HG02840 (cell line): ENCODE results near the gene GPANK1.
A peak's percentile ranks its signal among the peaks of the same experiment; 100 is the strongest.

Experiments used
- ATAC-seq: cut with Tn5 transposase; IDR thresholded peaks from one replicate; pipeline ENCODE4 v1.9.1; 2021; ENCODE audit warnings: mild to moderate bottlenecking, moderate library complexity, moderate number of reproducible peaks; ENCODE audit not compliant: unreplicated experiment, low FRiP score

GPANK1 gene

DNA sequence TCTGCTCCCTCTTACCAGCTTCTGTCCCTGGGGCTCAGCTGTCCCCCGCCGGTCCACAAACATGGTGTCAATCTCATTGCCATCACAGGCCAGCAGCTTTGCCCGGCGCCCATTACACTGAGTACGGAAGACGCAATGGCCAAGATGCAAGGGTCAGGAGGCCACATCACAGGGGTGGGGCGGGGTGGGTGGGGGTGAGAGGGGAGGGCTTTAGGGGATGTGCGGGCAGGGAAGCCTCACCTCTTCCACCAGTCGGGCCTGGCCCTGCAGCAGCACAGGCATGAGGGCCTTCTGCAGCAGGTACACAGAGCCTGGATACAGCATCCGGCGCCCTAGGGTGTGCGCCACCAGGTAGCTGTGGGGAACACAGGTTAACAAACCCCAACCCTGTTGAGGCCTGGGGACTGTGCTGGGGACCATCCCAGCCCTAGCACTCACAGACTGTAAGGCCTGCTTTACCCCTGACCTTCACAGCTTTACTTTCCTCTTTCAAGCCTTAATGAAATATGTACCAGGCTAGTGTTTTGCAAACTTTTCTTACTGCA lies 26.8 kb upstream of the GPANK1 start:
- no peak for ATAC-seq

DNA sequence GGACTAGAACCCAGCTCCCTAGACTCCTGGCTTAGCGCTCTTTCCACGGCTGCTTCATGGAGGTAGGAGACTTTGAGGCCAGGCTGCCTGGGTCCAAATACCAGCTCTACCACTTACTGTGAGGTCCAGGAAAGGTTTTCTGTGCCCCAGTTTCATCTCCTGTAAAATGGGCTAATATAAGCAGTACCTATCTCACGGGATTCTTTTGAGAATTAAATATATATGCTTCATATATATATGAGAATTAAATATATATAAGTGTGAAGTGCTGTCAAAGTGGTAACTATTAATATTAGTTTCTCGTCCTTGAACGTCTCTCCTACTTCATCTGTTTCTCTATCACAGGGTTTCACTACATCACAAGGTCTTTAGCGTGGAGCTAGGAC lies 26.3 kb upstream of the GPANK1 start:
- no peak for ATAC-seq

DNA sequence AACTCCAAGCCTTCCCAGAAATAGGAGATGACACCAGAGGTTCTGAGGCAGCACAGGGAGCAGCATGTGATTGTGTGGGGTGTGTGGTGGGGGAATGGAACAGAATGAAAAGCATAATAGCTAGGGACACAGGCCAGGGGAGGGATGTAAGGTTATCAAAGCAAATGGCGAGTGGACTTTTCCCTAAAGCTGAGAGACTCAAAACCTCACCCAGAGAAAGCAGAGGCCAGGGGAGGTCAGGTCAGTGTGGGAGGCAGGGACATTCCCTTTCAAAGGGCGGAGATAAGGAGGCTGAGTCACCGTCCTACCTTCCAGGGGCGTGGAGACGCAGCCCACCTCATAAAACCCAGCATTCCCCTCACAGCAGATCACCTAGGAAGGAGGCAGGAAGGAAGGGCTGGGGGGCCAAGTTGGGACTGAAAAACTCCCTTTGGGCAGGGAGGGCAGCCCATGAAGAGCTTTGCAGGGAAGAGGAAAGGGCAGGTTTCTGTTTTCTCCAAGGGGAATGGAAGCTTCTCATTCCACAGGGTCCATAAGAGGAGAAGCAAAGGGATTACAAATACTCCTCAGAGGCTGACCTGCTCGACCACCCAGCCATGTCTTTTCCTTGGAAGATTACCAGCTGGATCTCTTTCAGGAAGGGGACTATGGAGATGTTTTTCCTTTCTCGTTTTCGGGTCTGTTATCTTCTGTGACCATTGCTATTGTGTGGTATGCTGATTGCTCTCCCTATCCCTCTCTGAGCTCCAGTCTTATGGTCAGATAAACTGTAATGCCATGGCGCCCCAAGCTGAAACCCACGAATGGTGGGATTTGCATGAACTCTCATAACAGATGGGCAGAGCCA lies 25.7 kb upstream of the GPANK1 start:
- no peak for ATAC-seq

DNA sequence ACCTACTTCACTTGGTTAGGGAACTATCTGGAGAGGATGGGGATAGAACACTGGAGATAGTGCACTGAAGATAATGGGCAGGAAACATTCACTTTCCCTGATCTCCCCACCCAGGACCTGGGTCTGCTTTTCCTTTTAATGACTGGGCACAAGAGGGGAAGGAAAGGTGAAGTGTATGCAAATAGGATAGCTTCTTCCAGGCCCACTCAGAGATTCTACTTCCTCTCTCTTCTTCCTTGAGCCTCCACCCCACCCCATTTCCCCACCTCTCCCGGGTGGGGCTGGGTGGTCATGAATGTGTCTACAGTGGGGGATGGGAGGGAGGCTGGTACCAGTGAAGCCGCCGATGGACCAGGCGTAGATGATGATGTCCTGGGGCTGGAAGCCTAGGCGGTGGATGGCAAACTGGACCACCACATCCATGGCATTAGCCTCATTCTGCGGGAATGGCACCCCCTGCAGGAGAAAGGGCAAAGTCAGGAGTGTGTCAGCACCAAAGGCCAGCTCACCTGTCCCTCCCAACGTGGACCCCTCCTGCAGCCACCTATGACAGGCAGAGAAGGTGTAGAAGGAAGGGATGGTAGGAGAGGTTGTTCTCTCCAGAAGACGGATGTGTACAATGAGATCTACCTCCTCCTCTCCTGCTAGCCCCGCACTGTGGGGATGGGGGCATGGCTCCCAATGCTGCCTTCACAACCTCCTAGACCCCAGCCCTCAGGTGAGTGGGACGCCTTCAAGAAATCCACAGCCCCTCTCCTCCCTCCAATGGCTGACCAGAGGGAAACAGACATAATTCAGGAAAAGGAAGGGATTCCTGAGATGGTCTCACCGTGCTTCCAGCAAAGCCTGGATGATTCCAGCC lies 24.7 kb upstream of the GPANK1 start:
- no peak for ATAC-seq

DNA sequence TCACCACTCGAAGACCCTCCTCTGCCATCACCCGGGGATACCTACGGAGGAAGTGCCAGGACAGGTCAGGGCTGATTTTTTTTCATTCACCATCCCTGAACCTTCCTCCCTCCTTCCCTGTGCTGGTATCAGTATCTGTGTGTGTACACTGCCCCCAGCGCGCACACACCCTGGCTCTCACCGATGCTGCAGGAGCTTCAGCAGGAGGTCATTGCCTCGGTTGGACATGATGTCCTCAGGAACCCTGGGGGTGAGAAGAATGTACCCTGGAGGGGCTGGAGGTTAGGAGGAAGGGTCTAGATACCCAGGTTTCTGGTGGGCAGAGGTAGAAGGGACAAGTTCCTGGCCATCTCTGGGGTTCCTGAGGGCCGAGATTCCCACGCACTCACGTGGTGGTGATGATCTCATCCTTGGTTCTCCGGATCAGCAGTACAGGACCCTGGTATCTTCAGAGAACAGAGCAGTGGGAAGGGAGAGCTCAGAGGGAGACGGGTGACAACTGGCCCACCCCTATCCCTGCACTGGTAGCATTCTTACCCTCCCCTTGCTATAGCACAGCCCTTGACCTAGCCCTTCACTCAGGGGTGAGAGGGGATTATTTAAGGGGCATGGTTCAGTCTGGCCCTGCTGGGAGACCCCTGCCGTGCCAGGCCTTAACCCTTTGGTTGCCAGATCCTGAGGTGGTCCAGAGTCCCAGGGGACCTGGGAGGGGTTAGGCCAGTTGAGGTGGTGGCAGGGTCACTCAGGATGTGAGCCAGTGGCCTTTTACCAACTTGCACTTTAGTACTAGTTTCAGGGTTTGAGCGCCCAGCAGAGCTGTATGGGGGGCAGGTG lies 23.3 kb upstream of the GPANK1 start:
- ATAC-seq: no peak

DNA sequence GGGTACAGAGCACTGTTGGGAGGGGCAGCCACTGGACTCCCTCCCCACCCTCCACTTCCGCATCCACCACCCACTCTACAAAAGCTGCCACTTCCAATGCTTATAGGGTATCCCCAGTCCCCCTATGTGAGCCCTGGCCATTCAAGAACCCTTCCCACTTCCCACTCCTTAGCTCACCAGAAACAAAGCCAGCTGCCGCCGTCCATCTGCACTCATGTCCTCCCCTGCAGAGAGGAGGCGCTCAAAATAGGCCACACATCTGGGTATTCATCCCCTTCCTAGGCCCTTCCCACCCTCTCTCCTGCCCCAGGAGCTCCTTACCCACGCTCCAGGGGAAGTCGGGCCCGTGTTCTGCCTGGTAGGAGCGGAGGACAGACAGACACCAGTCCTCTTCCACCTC lies 22.5 kb upstream of the GPANK1 start:
- ATAC-seq: no peak

DNA sequence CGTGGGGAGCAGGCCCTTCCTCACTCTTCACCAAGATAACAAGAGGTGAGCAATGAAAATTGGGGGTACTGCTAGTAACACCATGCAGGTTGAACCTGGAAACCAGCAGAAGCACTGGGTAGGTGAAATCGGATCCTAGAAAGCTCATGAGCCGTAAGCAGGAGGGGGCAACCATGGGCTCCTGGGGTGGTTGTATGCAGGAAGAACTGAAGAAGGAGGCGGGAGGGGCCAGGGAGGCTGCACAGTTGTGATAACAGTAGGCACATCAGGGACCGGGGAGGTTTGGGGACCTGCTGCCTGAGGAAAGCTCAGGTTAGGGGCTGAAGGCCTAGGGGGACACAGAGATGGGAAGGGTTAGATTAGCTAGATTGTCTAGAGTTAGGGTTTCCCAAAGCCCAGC lies 21.7 kb upstream of the GPANK1 start:
- ATAC-seq: no peak

DNA sequence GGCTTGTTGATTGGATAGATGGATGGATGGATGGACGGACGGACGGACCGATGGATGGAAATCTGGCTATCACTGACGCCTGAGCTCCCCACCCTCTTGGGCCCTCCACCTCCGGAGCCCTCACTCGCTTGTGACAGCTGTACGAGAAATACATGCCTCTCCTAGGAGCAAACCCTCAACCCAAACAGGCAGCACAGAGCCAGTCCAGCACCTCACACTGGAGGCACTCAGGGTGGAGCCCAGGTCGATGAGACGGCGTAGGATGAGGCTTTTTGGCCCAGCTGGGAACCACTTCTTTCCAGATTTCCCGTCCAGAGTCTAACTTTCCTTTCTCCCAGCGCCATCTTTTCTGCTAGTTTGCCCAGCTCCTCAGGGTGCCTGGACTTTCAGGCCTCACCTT lies 18.8 kb upstream of the GPANK1 start:
- no peak for ATAC-seq

DNA sequence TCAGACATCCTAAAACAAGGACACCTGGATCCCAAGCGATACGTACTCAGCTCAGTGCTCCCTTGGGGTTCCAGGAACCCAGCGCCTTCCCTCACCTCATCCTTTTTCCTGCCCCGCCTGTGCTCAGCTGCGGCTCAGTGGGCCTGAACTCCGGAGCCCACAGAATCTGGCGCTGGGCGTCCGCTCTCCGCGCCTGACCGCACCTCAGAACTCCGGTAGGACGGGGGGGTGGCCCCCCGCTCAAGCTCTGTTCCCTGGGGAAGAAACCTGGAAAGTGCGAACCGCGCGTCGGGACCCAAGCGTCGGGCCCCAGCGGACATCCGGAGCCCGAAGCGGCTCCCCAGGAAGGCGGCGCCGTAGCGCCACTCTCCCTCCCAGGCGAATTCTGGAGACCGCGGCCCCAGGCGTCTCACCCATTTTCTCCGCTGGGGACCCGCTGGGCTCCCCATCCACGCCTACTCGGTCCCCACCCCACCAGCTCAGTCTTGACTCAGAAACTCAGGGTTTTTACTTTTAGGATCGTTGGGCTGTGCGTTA lies 16.4 kb upstream of the GPANK1 start:
- ATAC-seq: no peak

DNA sequence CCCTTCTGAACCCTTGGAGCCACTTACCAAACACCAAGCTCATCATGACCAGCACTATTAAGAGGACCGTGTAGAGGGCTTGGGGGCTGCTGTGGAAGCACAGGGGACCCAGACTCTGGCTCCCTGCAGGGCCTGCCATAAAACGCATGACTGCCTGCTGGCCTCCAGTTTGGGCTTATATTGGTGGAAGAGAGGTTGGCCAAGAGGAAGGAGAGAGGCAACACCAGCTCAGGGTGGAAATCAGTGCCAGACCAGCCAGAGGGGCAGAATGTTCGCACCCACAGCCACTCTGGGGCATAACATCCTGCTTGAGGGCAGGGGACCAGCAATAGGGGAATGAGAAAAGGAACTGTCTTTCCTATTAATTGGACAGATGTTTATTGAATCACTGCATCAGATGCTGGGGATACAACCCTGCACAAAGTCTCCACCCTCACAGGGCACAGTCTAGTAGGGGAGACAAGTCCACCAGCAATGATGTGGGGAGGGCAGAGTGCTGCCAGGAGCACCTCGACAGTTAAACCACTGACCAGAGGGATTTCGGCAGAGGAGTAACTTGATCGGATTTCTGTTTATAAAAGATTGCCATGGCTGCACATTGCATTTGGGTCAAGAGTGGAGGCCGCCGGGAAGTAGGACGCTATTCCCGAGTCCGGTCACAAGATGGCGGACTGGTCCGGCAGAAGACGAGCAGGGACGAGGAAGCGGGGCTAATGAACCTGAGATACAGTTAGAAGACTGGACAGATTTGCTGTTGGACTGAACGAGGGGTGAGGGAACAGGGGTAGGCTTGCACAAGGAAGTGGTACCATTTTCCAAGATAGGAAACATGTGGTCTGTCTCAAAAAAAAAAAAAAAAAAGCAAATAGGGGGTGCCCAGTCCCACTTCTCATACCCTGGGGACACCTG lies 15.7 kb upstream of the GPANK1 start, which contains the start of gene LY6G5C:
Gene LY6G5C (minus strand): TSS at position 842 of the 909 bp plus-strand sequence. CDS start 694 bp downstream, at position 148.
- no peak for ATAC-seq

DNA sequence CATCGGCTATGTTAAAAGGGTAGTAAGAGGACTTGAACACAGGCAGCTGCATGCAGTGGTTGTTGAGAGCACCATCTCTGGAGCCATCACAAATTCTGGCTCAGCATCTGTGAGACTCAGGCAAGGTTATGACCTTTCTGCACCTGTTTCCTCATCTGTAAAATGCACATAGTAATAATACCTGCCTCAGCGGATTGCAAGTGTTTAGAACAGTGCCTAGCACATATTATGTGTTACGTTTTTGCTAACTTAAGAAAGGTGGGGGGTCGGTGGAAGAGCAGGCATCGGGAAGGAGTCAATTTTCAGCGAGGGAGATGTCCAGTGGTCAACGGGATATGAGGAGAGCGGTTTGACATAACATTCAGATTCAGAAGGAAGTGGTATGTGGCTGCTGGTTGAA lies 13.2 kb upstream of the GPANK1 start:
- ATAC-seq: no peak

DNA sequence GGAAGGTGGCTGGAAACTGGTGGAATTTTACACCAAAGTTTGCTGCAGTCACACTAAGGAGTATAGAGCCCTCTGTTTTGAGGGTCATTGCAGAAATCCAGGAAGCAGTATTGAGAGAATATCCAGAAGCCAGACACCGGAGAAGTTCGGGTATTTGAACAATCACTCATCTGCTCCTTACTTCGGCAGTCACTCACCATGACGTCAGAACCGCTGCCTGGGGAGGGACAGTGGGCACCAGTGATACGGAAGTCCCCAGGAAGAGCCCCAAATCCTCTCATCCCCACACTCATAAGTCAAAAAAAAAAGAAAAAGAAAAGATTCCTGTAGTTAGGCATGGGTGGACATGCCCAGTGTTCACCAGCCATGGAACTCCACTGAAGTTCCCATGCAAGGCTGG lies 12.1 kb upstream of the GPANK1 start:
- no peak for ATAC-seq

DNA sequence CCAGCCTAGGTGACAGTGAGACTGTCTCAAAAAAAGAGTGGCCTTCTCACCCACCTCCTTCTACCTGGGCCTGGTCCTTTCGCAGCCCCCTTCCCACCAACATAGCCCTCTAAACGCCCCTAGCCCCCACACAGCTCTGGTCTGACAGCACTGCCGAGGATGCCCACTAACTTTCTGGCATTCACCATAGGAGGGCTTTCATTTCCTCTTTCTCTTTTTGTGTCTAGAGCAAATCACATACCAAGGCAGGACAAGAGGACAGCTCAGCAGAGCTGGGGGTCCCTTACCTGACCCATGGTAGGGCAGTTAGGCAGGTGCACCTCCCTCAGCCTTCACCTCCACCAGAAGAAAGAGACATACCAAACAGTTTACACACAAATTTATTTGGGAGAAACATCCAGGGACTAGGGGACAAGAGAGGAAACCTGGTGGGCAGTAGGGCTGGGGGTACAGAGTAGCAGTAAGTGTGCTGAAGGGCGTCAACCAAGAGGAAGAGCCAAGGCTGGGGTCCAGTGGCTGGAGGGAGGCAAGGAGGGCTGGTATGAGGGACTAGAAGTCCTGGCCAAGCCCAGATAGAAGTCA lies 11.6 kb upstream of the GPANK1 start:
- no peak for ATAC-seq

DNA sequence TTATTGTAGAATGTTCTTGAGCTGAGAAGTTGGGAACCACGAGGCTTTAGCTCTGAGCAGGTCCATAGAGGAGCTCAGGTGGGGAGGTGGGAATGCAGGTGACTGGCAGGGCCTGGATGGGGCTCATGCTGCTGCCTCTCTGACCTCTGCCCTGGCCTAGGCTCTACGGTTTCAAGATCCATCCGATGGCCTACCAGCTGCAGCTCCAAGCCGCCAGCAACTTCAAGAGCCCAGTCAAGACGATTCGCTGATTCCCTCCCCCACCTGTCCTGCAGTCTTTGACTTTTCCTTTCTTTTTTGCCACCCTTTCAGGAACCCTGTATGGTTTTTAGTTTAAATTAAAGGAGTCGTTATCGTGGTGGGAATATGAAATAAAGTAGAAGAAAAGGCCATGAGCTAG lies 4.9 kb upstream of the GPANK1 start, which contains the start of gene LY6G5B:
Gene LY6G5B (plus strand): TSS at position 301 of the 400 bp plus-strand sequence. CDS start 975 bp downstream, outside the sequence.
- no peak for ATAC-seq

DNA sequence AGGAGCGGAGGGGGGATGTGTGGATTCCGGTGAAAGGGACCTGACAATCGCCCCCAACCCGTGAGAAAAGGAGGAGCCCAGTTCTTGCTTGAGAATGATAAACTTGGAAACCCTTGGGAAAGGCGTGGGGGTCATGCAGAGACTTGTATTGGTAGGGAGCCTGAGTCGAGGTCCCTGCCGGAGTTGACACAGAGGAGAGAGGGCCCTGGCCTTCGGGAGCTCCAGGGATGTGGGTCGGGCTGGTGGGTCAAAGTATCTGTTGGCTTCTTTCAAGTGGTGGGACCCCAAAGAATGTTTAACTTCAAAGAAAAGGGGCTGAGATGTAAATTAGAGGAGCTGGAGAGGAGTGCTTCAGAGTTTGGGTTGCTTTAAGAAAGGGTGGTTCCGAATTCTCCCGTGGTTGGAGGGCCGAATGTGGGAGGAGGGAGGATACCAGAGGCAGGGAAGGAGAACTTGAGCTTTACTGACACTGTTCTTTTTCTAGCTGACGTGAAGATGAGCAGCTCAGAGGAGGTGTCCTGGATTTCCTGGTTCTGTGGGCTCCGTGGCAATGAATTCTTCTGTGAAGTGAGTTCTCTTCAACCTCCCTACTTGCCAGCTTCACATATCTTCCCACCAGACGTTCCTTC lies 1.7 kb upstream of the GPANK1 start:
- ATAC-seq: no peak

DNA sequence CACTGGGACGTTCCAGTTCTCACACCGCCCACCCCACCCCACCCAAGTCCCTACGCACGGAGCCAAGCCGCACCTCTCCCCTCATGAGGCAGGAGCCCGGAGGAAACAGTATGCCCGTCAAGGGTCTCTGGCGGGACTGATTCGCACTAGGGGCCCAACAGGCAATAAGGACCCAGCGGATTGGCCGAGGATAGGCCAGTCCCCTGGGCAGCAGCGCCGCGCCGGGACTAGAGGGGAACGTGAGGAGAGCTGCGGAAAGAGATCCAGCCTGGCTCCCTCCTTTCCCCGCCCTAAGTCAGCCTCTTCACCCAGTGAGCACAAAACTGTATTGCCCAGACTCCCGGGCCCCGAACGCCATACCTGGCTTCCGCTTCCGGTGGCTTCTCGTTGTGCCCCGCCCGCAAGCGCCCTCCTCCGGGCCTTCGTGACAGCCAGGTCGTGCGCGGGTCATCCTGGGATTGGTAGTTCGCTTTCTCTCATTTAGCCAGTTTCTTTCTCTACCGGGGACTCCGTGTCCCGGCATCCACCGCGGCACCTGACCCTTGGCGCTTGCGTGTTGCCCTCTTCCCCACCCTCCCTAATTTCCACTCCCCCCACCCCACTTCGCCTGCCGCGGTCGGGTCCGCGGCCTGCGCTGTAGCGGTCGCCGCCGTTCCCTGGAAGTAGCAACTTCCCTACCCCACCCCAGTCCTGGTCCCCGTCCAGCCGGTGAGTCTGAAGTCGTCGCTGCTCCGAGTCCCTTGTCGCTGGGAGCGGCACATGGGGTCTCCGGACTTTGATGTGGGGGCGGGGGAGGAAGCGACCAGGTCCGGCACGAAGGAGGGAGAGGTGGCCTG lies 922 bp upstream of the GPANK1 start, which contains the start of gene CSNK2B:
Gene CSNK2B (plus strand): TSS at position 580 of the 836 bp plus-strand sequence. CDS start 752 bp downstream, outside the sequence.
- peak; percentile 79 for ATAC-seq
